ENCODE measurements around the gene ATP2B2. TPM values are rescaled to one million over a fixed set of nuclear protein-coding genes. Genes with fewer than 3 reads are reported as not detected.

The ATP2B2 gene
- total and polyA plus RNA-seq, 2 experiments from 2014 or later, result 0.42 to 0.63 TPM

DNA sequence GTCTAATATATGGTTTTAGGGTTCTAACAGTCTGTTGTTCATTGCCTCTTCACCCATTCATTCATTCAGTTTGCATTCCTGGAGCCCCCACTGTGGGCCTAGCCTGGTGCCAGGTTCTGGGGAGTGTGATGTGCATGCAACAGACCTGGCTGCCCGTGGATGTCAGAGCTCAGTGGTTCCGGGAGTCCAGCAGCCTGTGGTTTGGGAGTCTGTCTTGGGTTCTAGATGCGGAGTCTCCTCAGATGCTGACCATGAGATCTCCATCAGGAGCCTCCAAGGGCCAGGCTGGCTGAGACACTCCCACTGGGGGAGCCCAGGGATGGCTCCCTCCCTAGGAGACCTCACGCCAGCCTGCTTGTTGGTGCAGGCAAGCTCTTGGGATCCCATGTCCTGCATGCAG, 92.3 kb downstream of the ATP2B2 start:
- Histone ChIP-seq H3F3A (replicated peaks; ENCODE audit: low read depth) (no peaks in the 10 kb centered on the region), H2AFZ (no peak overlapping the region), H3K36me3 (ENCODE audit: insufficient read depth) (no peaks in the 10 kb centered on the region), H3K4me1 (ENCODE audit: insufficient read depth) (no peaks in the 10 kb centered on the region), H3K4me2 (no peak overlapping the region), H3K27ac (ENCODE audit: low read depth) (no peak overlapping the region), H3K79me2 (replicated peaks; ENCODE audit: insufficient read depth) (no peaks in the 10 kb centered on the region), H3K9me2 (ENCODE audit: insufficient read depth) (no peaks in the 10 kb centered on the region), H3K4me3 (no peak overlapping the region), H3K27me3 (ENCODE audit: insufficient read depth) (no peaks in the 10 kb centered on the region), H4K20me1 (replicated peaks; ENCODE audit: insufficient read depth) (no peaks in the 10 kb centered on the region)
- H3K27me3 Mint-ChIP-seq (ENCODE audit: insufficient read depth, low read depth, poor library complexity), result peaks cover 4% of the 10 kb centered on the region
- ATAC-seq, result no peak
- H3K27ac Mint-ChIP-seq, result no peak overlapping the region
- H3K36me3 Mint-ChIP-seq (ENCODE audit: low read depth), result no peaks in the 10 kb centered on the region
- no peak for DNase-seq (ENCODE audit: low spot score)
- peaks cover 3% of the 10 kb centered on the region; the same call in 1 of the 3 replicates for H3K4me1 Mint-ChIP-seq
- no peaks in the 10 kb centered on the region; the same call in 2 of the 3 replicates for H3K9me3 Mint-ChIP-seq
- TF ChIP-seq, protein P1, sequence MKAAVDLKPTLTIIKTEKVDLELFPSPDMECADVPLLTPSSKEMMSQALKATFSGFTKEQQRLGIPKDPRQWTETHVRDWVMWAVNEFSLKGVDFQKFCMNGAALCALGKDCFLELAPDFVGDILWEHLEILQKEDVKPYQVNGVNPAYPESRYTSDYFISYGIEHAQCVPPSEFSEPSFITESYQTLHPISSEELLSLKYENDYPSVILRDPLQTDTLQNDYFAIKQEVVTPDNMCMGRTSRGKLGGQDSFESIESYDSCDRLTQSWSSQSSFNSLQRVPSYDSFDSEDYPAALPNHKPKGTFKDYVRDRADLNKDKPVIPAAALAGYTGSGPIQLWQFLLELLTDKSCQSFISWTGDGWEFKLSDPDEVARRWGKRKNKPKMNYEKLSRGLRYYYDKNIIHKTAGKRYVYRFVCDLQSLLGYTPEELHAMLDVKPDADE (IDR thresholded peaks at IDR 0.05), result no peak
- TF ChIP-seq EZH2phosphoT487 (IDR thresholded peaks at IDR 0.05; ENCODE audit: unreplicated experiment) (no peak), POLR2AphosphoS5 (IDR thresholded peaks at IDR 0.05; ENCODE audit: low read depth) (no peak), ZNF331 (CRISPR knock-in tag; IDR thresholded peaks at IDR 0.05; ENCODE audit: low read depth) (no peak), ZNF114 (CRISPR knock-in tag; IDR thresholded peaks at IDR 0.05) (no peak), JUNB (IDR thresholded peaks at IDR 0.05; ENCODE audit: unreplicated experiment) (no peak), STAT1 (IDR thresholded peaks at IDR 0.05; ENCODE audit: unreplicated experiment) (no peak), CREB1 (CRISPR knock-in tag; IDR thresholded peaks at IDR 0.05; ENCODE audit: low read depth) (no peak), EZH2 (IDR thresholded peaks at IDR 0.05; ENCODE audit: low read depth, unreplicated experiment) (no peak), NANOG (IDR thresholded peaks at IDR 0.05; ENCODE audit: borderline replicate concordance) (no peak)
- TF ChIP-seq, protein P2, sequence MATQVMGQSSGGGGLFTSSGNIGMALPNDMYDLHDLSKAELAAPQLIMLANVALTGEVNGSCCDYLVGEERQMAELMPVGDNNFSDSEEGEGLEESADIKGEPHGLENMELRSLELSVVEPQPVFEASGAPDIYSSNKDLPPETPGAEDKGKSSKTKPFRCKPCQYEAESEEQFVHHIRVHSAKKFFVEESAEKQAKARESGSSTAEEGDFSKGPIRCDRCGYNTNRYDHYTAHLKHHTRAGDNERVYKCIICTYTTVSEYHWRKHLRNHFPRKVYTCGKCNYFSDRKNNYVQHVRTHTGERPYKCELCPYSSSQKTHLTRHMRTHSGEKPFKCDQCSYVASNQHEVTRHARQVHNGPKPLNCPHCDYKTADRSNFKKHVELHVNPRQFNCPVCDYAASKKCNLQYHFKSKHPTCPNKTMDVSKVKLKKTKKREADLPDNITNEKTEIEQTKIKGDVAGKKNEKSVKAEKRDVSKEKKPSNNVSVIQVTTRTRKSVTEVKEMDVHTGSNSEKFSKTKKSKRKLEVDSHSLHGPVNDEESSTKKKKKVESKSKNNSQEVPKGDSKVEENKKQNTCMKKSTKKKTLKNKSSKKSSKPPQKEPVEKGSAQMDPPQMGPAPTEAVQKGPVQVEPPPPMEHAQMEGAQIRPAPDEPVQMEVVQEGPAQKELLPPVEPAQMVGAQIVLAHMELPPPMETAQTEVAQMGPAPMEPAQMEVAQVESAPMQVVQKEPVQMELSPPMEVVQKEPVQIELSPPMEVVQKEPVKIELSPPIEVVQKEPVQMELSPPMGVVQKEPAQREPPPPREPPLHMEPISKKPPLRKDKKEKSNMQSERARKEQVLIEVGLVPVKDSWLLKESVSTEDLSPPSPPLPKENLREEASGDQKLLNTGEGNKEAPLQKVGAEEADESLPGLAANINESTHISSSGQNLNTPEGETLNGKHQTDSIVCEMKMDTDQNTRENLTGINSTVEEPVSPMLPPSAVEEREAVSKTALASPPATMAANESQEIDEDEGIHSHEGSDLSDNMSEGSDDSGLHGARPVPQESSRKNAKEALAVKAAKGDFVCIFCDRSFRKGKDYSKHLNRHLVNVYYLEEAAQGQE (IDR thresholded peaks at IDR 0.05; ENCODE audit: unreplicated experiment), result no peak
- TF ChIP-seq, protein P3, sequence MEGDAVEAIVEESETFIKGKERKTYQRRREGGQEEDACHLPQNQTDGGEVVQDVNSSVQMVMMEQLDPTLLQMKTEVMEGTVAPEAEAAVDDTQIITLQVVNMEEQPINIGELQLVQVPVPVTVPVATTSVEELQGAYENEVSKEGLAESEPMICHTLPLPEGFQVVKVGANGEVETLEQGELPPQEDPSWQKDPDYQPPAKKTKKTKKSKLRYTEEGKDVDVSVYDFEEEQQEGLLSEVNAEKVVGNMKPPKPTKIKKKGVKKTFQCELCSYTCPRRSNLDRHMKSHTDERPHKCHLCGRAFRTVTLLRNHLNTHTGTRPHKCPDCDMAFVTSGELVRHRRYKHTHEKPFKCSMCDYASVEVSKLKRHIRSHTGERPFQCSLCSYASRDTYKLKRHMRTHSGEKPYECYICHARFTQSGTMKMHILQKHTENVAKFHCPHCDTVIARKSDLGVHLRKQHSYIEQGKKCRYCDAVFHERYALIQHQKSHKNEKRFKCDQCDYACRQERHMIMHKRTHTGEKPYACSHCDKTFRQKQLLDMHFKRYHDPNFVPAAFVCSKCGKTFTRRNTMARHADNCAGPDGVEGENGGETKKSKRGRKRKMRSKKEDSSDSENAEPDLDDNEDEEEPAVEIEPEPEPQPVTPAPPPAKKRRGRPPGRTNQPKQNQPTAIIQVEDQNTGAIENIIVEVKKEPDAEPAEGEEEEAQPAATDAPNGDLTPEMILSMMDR (conservative IDR thresholded peaks at IDR 0.05; ENCODE audit: low read depth in 2 of 2), result no peak
- TF ChIP-seq, protein P4, sequence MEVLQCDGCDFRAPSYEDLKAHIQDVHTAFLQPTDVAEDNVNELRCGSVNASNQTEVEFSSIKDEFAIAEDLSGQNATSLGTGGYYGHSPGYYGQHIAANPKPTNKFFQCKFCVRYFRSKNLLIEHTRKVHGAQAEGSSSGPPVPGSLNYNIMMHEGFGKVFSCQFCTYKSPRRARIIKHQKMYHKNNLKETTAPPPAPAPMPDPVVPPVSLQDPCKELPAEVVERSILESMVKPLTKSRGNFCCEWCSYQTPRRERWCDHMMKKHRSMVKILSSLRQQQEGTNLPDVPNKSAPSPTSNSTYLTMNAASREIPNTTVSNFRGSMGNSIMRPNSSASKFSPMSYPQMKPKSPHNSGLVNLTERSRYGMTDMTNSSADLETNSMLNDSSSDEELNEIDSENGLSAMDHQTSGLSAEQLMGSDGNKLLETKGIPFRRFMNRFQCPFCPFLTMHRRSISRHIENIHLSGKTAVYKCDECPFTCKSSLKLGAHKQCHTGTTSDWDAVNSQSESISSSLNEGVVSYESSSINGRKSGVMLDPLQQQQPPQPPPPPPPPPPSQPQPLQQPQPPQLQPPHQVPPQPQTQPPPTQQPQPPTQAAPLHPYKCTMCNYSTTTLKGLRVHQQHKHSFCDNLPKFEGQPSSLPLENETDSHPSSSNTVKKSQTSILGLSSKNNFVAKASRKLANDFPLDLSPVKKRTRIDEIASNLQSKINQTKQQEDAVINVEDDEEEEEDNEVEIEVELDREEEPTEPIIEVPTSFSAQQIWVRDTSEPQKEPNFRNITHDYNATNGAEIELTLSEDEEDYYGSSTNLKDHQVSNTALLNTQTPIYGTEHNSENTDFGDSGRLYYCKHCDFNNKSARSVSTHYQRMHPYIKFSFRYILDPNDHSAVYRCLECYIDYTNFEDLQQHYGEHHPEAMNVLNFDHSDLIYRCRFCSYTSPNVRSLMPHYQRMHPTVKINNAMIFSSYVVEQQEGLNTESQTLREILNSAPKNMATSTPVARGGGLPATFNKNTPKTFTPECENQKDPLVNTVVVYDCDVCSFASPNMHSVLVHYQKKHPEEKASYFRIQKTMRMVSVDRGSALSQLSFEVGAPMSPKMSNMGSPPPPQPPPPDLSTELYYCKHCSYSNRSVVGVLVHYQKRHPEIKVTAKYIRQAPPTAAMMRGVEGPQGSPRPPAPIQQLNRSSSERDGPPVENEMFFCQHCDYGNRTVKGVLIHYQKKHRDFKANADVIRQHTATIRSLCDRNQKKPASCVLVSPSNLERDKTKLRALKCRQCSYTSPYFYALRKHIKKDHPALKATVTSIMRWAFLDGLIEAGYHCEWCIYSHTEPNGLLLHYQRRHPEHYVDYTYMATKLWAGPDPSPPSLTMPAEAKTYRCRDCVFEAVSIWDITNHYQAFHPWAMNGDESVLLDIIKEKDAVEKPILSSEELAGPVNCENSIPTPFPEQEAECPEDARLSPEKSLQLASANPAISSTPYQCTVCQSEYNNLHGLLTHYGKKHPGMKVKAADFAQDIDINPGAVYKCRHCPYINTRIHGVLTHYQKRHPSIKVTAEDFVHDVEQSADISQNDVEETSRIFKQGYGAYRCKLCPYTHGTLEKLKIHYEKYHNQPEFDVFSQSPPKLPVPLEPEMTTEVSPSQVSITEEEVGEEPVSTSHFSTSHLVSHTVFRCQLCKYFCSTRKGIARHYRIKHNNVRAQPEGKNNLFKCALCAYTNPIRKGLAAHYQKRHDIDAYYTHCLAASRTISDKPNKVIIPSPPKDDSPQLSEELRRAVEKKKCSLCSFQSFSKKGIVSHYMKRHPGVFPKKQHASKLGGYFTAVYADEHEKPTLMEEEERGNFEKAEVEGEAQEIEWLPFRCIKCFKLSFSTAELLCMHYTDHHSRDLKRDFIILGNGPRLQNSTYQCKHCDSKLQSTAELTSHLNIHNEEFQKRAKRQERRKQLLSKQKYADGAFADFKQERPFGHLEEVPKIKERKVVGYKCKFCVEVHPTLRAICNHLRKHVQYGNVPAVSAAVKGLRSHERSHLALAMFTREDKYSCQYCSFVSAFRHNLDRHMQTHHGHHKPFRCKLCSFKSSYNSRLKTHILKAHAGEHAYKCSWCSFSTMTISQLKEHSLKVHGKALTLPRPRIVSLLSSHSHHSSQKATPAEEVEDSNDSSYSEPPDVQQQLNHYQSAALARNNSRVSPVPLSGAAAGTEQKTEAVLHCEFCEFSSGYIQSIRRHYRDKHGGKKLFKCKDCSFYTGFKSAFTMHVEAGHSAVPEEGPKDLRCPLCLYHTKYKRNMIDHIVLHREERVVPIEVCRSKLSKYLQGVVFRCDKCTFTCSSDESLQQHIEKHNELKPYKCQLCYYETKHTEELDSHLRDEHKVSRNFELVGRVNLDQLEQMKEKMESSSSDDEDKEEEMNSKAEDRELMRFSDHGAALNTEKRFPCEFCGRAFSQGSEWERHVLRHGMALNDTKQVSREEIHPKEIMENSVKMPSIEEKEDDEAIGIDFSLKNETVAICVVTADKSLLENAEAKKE (CRISPR knock-in tag; IDR thresholded peaks at IDR 0.05), result no peak
- no peak overlapping the region for H3K4me3 Mint-ChIP-seq

Data from GM23338 (cell line).